Keratinocyte (primary cell): Measurements from ENCODE around the gene LCT. TPM values are rescaled to one million over a fixed set of nuclear protein-coding genes. Genes with fewer than 3 reads are reported as not detected.

ENCODE experiments used
- DNase-seq: peaks from one replicate; pipeline ENCODE4 v3.0.0-alpha.2; 2011; ENCODE audit warnings: low read depth, missing footprints, low spot score
- FAIRE-seq: peaks from 2 replicates; lab custom pipeline; 2011; peaks lifted over from hg19 to GRCh38; lab: Jason Lieb, UNC
- H2AFZ ChIP-seq: 2 replicates; pipeline ENCODE4 v1.6.0; 2012; ENCODE audit warnings: low read length, control low read depth, inconsistent platforms; ENCODE audit not compliant: control insufficient read depth
- H3K27ac ChIP-seq: 2 replicates; pipeline ENCODE4 v1.5.1; 2011; ENCODE audit warnings: low read length; ENCODE audit not compliant: control insufficient read depth, insufficient read depth
- H3K27me3 ChIP-seq: 3 replicates; pipeline ENCODE4 v1.6.0; 2011; ENCODE audit warnings: low read length; ENCODE audit not compliant: control insufficient read depth, insufficient read depth; ENCODE audit errors: extremely low read depth
- H3K36me3 ChIP-seq, 2 experiments: 2 replicates in 1 of 2; 3 replicates in 1 of 2; pipeline ENCODE4 v1.5.1; 2011; ENCODE audit warnings: low read length in 2 of 2, mild to moderate bottlenecking in 1 of 2; ENCODE audit not compliant: control insufficient read depth in 2 of 2, insufficient read depth in 2 of 2; ENCODE audit errors: extremely low read depth in 1 of 2
- H3K4me1 ChIP-seq: 3 replicates; pipeline ENCODE4 v1.5.1; 2011; ENCODE audit warnings: low read length; ENCODE audit not compliant: control insufficient read depth, insufficient read depth; ENCODE audit errors: extremely low read depth
- H3K4me2 ChIP-seq: 3 replicates; pipeline ENCODE4 v1.6.0; 2011; ENCODE audit warnings: low read depth, low read length; ENCODE audit not compliant: control insufficient read depth, insufficient read depth; ENCODE audit errors: extremely low read depth
- H3K4me3 ChIP-seq, 3 experiments: fragments of 200-600 bp in 1 of 3; sonication (generic) in 1 of 3; 2 replicates in 2 of 3; 3 replicates in 1 of 3; pipeline ENCODE4 v1.5.1; 2011 to 2016; ENCODE audit warnings: low read length in 3 of 3, mild to moderate bottlenecking in 3 of 3, control low read depth in 2 of 3, inconsistent platforms in 1 of 3, low read depth in 1 of 3, mixed read lengths in 1 of 3, mixed run types in 1 of 3, moderate library complexity in 1 of 3; ENCODE audit not compliant: control insufficient read depth in 2 of 3, insufficient read depth in 2 of 3; ENCODE audit errors: extremely low read depth in 1 of 3
- H3K79me2 ChIP-seq: 2 replicates; pipeline ENCODE4 v1.6.0; 2012; ENCODE audit warnings: low read length; ENCODE audit not compliant: control insufficient read depth, insufficient read depth
- H3K9ac ChIP-seq: 3 replicates; pipeline ENCODE4 v1.6.0; 2011; ENCODE audit warnings: low read length; ENCODE audit not compliant: control insufficient read depth, insufficient read depth; ENCODE audit errors: extremely low read depth
- H3K9me1 ChIP-seq: 3 replicates; pipeline ENCODE4 v1.6.0; 2011; ENCODE audit warnings: low read length; ENCODE audit not compliant: control insufficient read depth, insufficient read depth; ENCODE audit errors: extremely low read depth
- H3K9me3 ChIP-seq: 2 replicates; pipeline ENCODE4 v1.5.1; 2012; ENCODE audit warnings: low read depth, low read length; ENCODE audit not compliant: control insufficient read depth
- H4K20me1 ChIP-seq: 3 replicates; pipeline ENCODE4 v1.6.0; 2011; ENCODE audit warnings: low read length; ENCODE audit not compliant: control insufficient read depth, insufficient read depth; ENCODE audit errors: extremely low read depth
- EZH2 ChIP-seq: IDR thresholded peaks from one replicate; pipeline ENCODE4 v1.6.1; 2012; ENCODE audit warnings: inconsistent platforms, mild to moderate bottlenecking, low read length, moderate library complexity
- dilution Hi-C: fragments of 300-500 bp; cut with MboI; formaldehyde crosslinking; loops from one replicate; pipeline ENCODE4 v1.7.0; 2020; ENCODE audit warnings: low sequenced_read_pairs; ENCODE audit not compliant: extremely low pct_ligation_motif_present
- polyA plus RNA-seq, 5 experiments: library from polyadenylated mRNA; depleted of rRNA in 3 of 5; stranded (reverse) in 3 of 5; stranded (forward) in 1 of 5; unstranded in 1 of 5; fragments of >200 nt; gene quantifications; 1 replicate in 1 of 5; 2 replicates in 3 of 5; 3 replicates in 1 of 5; pipeline versions ENCODE4 v1.2.1 to v1.2.3, GENCODE V29; 2011 to 2012; ENCODE audit warnings: missing spikeins in 2 of 5, low read depth in 1 of 5, low replicate concordance in 1 of 5
- TF ChIP-seq, protein P1 (sequence below), 3 experiments: IDR thresholded peaks in 1 of 3; conservative IDR thresholded peaks in 1 of 3; optimal IDR thresholded peaks in 1 of 3; 2 replicates in 2 of 3; 3 replicates in 1 of 3; pipeline versions ENCODE3 to v1.5.1; 2011; ENCODE audit warnings: low read length in 3 of 3, mild to moderate bottlenecking in 3 of 3, moderate library complexity in 2 of 3, control low read depth in 1 of 3, inconsistent platforms in 1 of 3; ENCODE audit not compliant: insufficient read depth in 2 of 3; ENCODE audit errors: extremely low read depth in 1 of 3

LCT gene
- polyA plus RNA-seq, 1 donor (not counting 4 experiments of a cell fraction or from before 2014, with no cell fraction given), result 0.01 TPM

DNA sequence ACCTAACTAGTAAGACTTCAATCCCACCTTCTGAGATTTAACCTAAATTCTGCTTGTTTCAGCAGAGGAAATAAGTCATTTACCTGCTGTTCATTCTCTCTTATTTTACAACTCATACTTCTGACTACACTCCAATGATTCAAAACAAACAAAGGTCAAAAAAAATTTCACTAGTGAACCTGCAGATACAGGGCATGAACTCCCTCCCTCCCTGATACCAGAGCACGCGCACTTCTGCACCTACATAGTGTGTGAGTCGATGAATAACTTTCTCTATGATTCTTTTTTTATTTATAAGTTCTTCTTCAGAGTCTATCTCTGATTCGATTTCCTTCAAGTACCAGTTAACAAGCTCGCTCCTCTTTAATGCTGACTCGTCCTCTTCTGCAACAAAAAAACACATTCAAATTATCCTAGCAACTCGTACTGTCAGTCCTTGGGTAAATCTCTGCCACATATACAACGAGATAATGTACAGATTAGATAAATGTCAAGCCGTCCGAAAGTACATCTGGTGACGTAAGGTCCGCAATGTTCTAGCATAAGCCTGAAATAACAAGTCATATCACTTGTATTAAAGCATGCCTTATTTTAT is 7.4 kb upstream of the LCT start:
- Histone ChIP-seq H3K27ac (no peak overlapping the region), H4K20me1 (no peaks in the 10 kb centered on the region), H3K4me2 (no peak overlapping the region), H3K27me3 (no peaks in the 10 kb centered on the region), H3K4me3 (no peak overlapping the region), H3K9me1 (no peaks in the 10 kb centered on the region), H3K9me3 (no peaks in the 10 kb centered on the region), H3K36me3 (peaks cover 0 to 5% of the 10 kb centered on the region in 2 experiments), H2AFZ (no peak overlapping the region), H3K4me1 (no peaks in the 10 kb centered on the region), H3K9ac (no peak overlapping the region), H3K79me2 (no peaks in the 10 kb centered on the region)
- TF ChIP-seq, protein P1, sequence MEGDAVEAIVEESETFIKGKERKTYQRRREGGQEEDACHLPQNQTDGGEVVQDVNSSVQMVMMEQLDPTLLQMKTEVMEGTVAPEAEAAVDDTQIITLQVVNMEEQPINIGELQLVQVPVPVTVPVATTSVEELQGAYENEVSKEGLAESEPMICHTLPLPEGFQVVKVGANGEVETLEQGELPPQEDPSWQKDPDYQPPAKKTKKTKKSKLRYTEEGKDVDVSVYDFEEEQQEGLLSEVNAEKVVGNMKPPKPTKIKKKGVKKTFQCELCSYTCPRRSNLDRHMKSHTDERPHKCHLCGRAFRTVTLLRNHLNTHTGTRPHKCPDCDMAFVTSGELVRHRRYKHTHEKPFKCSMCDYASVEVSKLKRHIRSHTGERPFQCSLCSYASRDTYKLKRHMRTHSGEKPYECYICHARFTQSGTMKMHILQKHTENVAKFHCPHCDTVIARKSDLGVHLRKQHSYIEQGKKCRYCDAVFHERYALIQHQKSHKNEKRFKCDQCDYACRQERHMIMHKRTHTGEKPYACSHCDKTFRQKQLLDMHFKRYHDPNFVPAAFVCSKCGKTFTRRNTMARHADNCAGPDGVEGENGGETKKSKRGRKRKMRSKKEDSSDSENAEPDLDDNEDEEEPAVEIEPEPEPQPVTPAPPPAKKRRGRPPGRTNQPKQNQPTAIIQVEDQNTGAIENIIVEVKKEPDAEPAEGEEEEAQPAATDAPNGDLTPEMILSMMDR (optimal IDR thresholded peaks at IDR 0.05 in 1 of 3, IDR thresholded peaks at IDR 0.05 in 1 of 3, conservative IDR thresholded peaks at IDR 0.05 in 1 of 3; ENCODE audit: extremely low read depth in 1 of 3, insufficient read depth in 2 of 3, low read length in 3 of 3), result no peak
- FAIRE-seq (no peak), DNase-seq (no peak)
- dilution Hi-C loops, result no loop called here

DNA sequence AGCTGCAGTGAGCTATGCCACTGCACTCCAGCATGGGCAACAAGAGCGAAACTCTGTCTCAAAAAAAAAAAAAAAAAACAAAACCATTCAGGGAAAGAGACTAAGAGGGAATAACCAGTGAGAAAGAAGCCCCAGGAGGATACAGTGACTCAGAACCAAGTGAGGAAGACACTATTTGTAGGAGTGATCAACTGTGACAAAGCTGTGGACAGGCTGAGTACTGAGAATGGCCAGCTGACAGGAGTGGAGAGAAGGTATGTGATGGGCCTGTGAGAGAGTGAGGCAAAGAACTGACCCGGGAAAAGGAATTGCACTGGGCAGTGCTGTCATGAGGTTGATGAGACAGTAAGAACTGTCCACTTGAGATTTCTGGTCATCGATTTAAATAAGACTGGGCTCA is 6.7 kb upstream of the LCT start:
- no peaks in the 10 kb centered on the region for H3K9me3 ChIP-seq
- TF ChIP-seq, protein P1 (optimal IDR thresholded peaks at IDR 0.05 in 1 of 3, IDR thresholded peaks at IDR 0.05 in 1 of 3, conservative IDR thresholded peaks at IDR 0.05 in 1 of 3; ENCODE audit: extremely low read depth in 1 of 3, insufficient read depth in 2 of 3, low read length in 3 of 3), result no peak
- no peak for TF ChIP-seq EZH2
- no peak for DNase-seq
- H3K36me3 ChIP-seq, result peaks cover 0 to 5% of the 10 kb centered on the region in 2 experiments
- dilution Hi-C loops, result no loop called here
- H3K4me2 ChIP-seq, result no peak overlapping the region
- no peak for FAIRE-seq
- H3K4me3 ChIP-seq, result no peak overlapping the region
- H2AFZ ChIP-seq, result no peak overlapping the region
- no peaks in the 10 kb centered on the region for H3K4me1 ChIP-seq
- H3K9ac ChIP-seq, result no peak overlapping the region
- H3K9me1 ChIP-seq, result no peaks in the 10 kb centered on the region
- H3K27me3 ChIP-seq, result no peaks in the 10 kb centered on the region
- H3K27ac ChIP-seq, result no peak overlapping the region
- no peaks in the 10 kb centered on the region for H3K79me2 ChIP-seq
- no peaks in the 10 kb centered on the region for H4K20me1 ChIP-seq
